ENCODE measurements around the gene LMOD1. TPM values are rescaled to one million over a fixed set of nuclear protein-coding genes. Genes with fewer than 3 reads are reported as not detected.
A peak's percentile ranks its signal among the peaks of the same experiment; 100 is the strongest.
"Not testable (repeated sequence)": the region's sequence is repeated elsewhere in the genome, so short reads cannot be mapped to it uniquely, and the experiment has no call there.

The LMOD1 gene
- total RNA-seq, 1 donor from 2014 or later = 9.6 TPM

GRCh38 chr1:201955009-201955728 lies 8.8 kb upstream of the LMOD1 start, which contains the start of gene TIMM17A:
TIMM17A (plus strand) TSS chr1:201955503; CDS start chr1:201955527, 24 bp downstream.
- peak; percentile 100 for ATAC-seq (ENCODE audit: poor library complexity)
- intact Hi-C loops (cut with DNase I) = no loop called here
- DNase-seq = peak; percentile 98

GRCh38 chr1:201954263-201955008 lies 8.1 kb upstream of the LMOD1 start:
- intact Hi-C loops (cut with DNase I) = no loop called here
- peak; percentile 44 for DNase-seq
- ATAC-seq (ENCODE audit: poor library complexity) = no peak

- intact Hi-C loops (cut with DNase I) = loop anchor here (5.0 kb wide), 1 partner anchor 52 kb away; no protein-coding TSS in a partner anchor
- DNase-seq = no peak
- no peak for ATAC-seq (ENCODE audit: poor library complexity)
Measured at GRCh38 chr1:201949491-201949890, 3.1 kb upstream of the LMOD1 start.

- intact Hi-C loops (cut with DNase I) = loop anchor here (5.0 kb wide), 1 partner anchor 50 kb away; no protein-coding TSS in a partner anchor
- ATAC-seq (ENCODE audit: poor library complexity) (no peak), DNase-seq (no peak)
Measured at GRCh38 chr1:201947697-201948008, 1.3 kb upstream of the LMOD1 start.

- intact Hi-C loops (cut with DNase I) = loop anchor here (5.0 kb wide), 1 partner anchor 49 kb away; no protein-coding TSS in a partner anchor
- ATAC-seq (ENCODE audit: poor library complexity) (peak; percentile 30), DNase-seq (no peak)
Measured at GRCh38 chr1:201945863-201946223, 505 bp downstream of the LMOD1 start.

GRCh38 chr1:201945157-201945556 lies 1.2 kb downstream of the LMOD1 start:
- intact Hi-C loops (cut with DNase I) = loop anchor here (5.0 kb wide), 1 partner anchor 48 kb away; no protein-coding TSS in a partner anchor
- DNase-seq = no peak
- ATAC-seq (ENCODE audit: poor library complexity) = no peak

GRCh38 chr1:201944639-201945038 lies 1.7 kb downstream of the LMOD1 start:
- DNase-seq (no peak), ATAC-seq (ENCODE audit: poor library complexity) (no peak)
- intact Hi-C loops (cut with DNase I) = loop anchor here (5.0 kb wide), 1 partner anchor 47 kb away; no protein-coding TSS in a partner anchor

GRCh38 chr1:201944002-201944401 lies 2.3 kb downstream of the LMOD1 start:
- intact Hi-C loops (cut with DNase I) = no loop called here
- DNase-seq (no peak), ATAC-seq (ENCODE audit: poor library complexity) (no peak)

- intact Hi-C loops (cut with DNase I) = no loop called here
- no peak for ATAC-seq (ENCODE audit: poor library complexity)
Measured at GRCh38 chr1:201942129-201942495, 4.2 kb downstream of the LMOD1 start.

GRCh38 chr1:201941420-201942128 lies 4.8 kb downstream of the LMOD1 start:
- intact Hi-C loops (cut with DNase I) = no loop called here
- peak; percentile 28 for ATAC-seq (ENCODE audit: poor library complexity)
- DNase-seq = no peak

More at GRCh38 chr1:201942129-201942495, 4.2 kb downstream of the LMOD1 start:
- no peak for DNase-seq

- ATAC-seq (ENCODE audit: poor library complexity); DNase-seq; intact Hi-C loops (cut with DNase I): not testable (repeated sequence)
Measured at GRCh38 chr1:201940316-201940715, 6.0 kb downstream of the LMOD1 start.

- intact Hi-C loops (cut with DNase I) = no loop called here
- ATAC-seq (ENCODE audit: poor library complexity) (no peak), DNase-seq (no peak)
Measured at GRCh38 chr1:201939574-201939973, 6.8 kb downstream of the LMOD1 start.

GRCh38 chr1:201939148-201939547 lies 7.2 kb downstream of the LMOD1 start:
- intact Hi-C loops (cut with DNase I) = no loop called here
- DNase-seq (no peak), ATAC-seq (ENCODE audit: poor library complexity) (no peak)

GRCh38 chr1:201938440-201939035 lies 7.8 kb downstream of the LMOD1 start:
- ATAC-seq (ENCODE audit: poor library complexity) (peak; percentile 32), DNase-seq (no peak)
- intact Hi-C loops (cut with DNase I) = no loop called here

- no peak for DNase-seq
- no peak for ATAC-seq (ENCODE audit: poor library complexity)
- intact Hi-C loops (cut with DNase I) = no loop called here
Measured at GRCh38 chr1:201937624-201938213, 8.6 kb downstream of the LMOD1 start.

- DNase-seq (no peak), ATAC-seq (ENCODE audit: poor library complexity) (no peak)
- intact Hi-C loops (cut with DNase I) = no loop called here
Measured at GRCh38 chr1:201933840-201934430, 12.4 kb downstream of the LMOD1 start.

- ATAC-seq (ENCODE audit: poor library complexity) (no peak), DNase-seq (no peak)
- intact Hi-C loops (cut with DNase I) = no loop called here
Measured at GRCh38 chr1:201930803-201931202, 15.5 kb downstream of the LMOD1 start.

- DNase-seq (no peak), ATAC-seq (ENCODE audit: poor library complexity) (no peak)
- intact Hi-C loops (cut with DNase I) = no loop called here
Measured at GRCh38 chr1:201930137-201930536, 16.2 kb downstream of the LMOD1 start.

Measured in Right ventricle myocardium superior (tissue), 1 donor.